Measurements from ENCODE around the gene AIMP2.
A peak's percentile ranks its signal among the peaks of the same experiment; 100 is the strongest.
"Not testable (repeated sequence)": the region's sequence is repeated elsewhere in the genome, so short reads cannot be mapped to it uniquely, and the experiment has no call there.

AIMP2 gene

GRCh38 chr7:6026011-6026819 lies 17.1 kb downstream of the AIMP2 start:
- peak; percentile 51 for DNase-seq (ENCODE audit: low spot score)

GRCh38 chr7:6026820-6027311 lies 17.8 kb downstream of the AIMP2 start:
- no peak for DNase-seq (ENCODE audit: low spot score)

GRCh38 chr7:6027806-6028365 lies 18.8 kb downstream of the AIMP2 start:
- no peak for DNase-seq (ENCODE audit: low spot score)

GRCh38 chr7:6028563-6028962 lies 19.5 kb downstream of the AIMP2 start:
- DNase-seq (ENCODE audit: low spot score) = no peak

GRCh38 chr7:6030988-6031387 lies 21.9 kb downstream of the AIMP2 start, which contains the start of gene ANKRD61:
ANKRD61 (plus strand) TSS chr7:6031376; CDS start chr7:6031376, 0 bp downstream.
- DNase-seq (ENCODE audit: low spot score) = no peak

GRCh38 chr7:6031567-6031966 lies 22.5 kb downstream of the AIMP2 start:
- no peak for DNase-seq (ENCODE audit: low spot score)

- no peak for DNase-seq (ENCODE audit: low spot score)
Measured at GRCh38 chr7:6032167-6032566, 23.1 kb downstream of the AIMP2 start.

GRCh38 chr7:6032641-6033040 lies 23.6 kb downstream of the AIMP2 start:
- DNase-seq (ENCODE audit: low spot score) = no peak

GRCh38 chr7:6035165-6035564 lies 26.1 kb downstream of the AIMP2 start:
- DNase-seq (ENCODE audit: low spot score) = no peak

- DNase-seq (ENCODE audit: low spot score) = no peak
Measured at GRCh38 chr7:6035686-6036085, 26.6 kb downstream of the AIMP2 start.

GRCh38 chr7:6049780-6050179 lies 40.7 kb downstream of the AIMP2 start:
- DNase-seq (ENCODE audit: low spot score) = no peak

- DNase-seq (ENCODE audit: low spot score) = not testable (repeated sequence)
Measured at GRCh38 chr7:6051185-6051584, 42.1 kb downstream of the AIMP2 start.

- no peak for DNase-seq (ENCODE audit: low spot score)
Measured at GRCh38 chr7:6056616-6057015, 47.5 kb downstream of the AIMP2 start.

- DNase-seq (ENCODE audit: low spot score) = no peak
Measured at GRCh38 chr7:6057316-6058129, 48.5 kb downstream of the AIMP2 start.

GRCh38 chr7:6059941-6060340 lies 50.9 kb downstream of the AIMP2 start:
- DNase-seq (ENCODE audit: low spot score) = not testable (repeated sequence)

- no peak for DNase-seq (ENCODE audit: low spot score)
Measured at GRCh38 chr7:6071406-6071805, 62.3 kb downstream of the AIMP2 start.
